ENCODE results near the gene ZNF407.

ZNF407 gene

DNA sequence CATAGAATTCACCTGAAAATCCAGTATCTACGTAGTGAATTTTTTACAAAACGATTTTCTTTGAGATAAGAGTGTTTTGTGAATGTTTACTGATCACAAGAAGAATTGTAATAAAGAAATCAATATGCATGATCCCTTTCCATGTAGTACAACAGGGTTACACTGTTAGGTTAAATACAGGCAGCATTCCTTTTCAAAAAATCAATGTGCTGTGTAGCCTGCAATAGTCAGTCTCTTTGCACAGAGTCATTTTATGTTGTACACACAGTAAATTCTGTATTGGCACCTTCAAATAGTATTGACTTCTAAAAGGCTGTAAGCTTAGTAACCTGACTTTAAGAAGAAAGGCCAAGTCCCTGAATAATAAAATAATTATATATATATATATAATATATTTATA, 63.3 kb downstream of the ZNF407 start:
- no peak overlapping the region for H3K4me3 ChIP-seq (ENCODE audit: low read depth, low read length)
- DNase-seq (ENCODE audit: low read depth), result no peak
- TF ChIP-seq, protein P1, sequence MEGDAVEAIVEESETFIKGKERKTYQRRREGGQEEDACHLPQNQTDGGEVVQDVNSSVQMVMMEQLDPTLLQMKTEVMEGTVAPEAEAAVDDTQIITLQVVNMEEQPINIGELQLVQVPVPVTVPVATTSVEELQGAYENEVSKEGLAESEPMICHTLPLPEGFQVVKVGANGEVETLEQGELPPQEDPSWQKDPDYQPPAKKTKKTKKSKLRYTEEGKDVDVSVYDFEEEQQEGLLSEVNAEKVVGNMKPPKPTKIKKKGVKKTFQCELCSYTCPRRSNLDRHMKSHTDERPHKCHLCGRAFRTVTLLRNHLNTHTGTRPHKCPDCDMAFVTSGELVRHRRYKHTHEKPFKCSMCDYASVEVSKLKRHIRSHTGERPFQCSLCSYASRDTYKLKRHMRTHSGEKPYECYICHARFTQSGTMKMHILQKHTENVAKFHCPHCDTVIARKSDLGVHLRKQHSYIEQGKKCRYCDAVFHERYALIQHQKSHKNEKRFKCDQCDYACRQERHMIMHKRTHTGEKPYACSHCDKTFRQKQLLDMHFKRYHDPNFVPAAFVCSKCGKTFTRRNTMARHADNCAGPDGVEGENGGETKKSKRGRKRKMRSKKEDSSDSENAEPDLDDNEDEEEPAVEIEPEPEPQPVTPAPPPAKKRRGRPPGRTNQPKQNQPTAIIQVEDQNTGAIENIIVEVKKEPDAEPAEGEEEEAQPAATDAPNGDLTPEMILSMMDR (IDR thresholded peaks at IDR 0.05; ENCODE audit: insufficient read depth, low read depth, low read length, missing control alignments), result no peak

- TF ChIP-seq, protein P1 (IDR thresholded peaks at IDR 0.05; ENCODE audit: insufficient read depth, low read depth, low read length, missing control alignments), result no peak
- no peak for DNase-seq (ENCODE audit: low read depth)
- H3K4me3 ChIP-seq (ENCODE audit: low read depth, low read length), result no peak overlapping the region
Observed at GRCh38 chr18:74661691-74662090, 64.0 kb downstream of the ZNF407 start.

- TF ChIP-seq, protein P1 (IDR thresholded peaks at IDR 0.05; ENCODE audit: insufficient read depth, low read depth, low read length, missing control alignments), result no peak
- DNase-seq (ENCODE audit: low read depth), result no peak
- no peak overlapping the region for H3K4me3 ChIP-seq (ENCODE audit: low read depth, low read length)
Observed at GRCh38 chr18:74662622-74663021, 65.0 kb downstream of the ZNF407 start.

DNA sequence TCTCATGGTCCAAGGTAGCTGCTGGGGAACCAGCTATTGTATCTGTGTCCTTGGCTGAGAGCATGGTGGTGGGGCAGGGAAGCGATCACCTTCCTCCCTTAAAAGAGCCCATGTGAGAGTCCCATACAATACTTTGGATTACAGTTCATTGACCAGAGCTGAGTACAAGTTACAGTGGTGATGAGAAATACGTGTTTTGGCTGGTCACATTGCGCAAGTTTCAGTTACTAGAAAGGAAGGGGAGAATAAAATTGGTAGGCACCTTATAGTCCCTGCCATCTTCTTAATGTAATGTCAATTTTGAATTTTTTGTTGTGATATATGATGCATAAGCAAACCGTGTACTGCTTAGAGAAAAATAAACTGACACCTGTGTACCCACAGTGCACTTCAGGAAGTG, 67.7 kb downstream of the ZNF407 start:
- no peak overlapping the region for H3K4me3 ChIP-seq (ENCODE audit: low read depth, low read length)
- DNase-seq (ENCODE audit: low read depth), result no peak
- TF ChIP-seq, protein P1 (IDR thresholded peaks at IDR 0.05; ENCODE audit: insufficient read depth, low read depth, low read length, missing control alignments), result no peak

DNA sequence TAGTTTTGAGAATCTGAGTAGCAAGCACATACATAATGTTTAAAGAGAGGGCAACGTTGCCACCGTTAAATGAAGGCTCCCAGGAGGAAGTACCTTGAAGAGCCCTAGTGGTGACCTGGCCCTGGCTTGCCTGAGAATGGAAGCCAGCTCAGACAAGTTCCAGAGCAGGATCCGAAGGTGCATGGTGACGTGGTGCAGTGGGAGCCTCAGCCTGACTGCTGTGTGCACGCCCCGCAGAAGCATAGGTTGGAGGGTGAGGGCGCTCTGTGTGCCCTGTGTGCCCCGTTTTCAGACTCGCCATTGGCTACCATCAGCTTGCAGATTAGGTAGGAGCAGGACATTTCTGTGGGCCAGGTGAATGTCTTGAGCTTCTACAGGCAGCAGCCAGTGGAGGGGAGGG, 68.2 kb downstream of the ZNF407 start:
- TF ChIP-seq, protein P1 (IDR thresholded peaks at IDR 0.05; ENCODE audit: insufficient read depth, low read depth, low read length, missing control alignments), result no peak
- DNase-seq (ENCODE audit: low read depth), result no peak
- H3K4me3 ChIP-seq (ENCODE audit: low read depth, low read length), result no peak overlapping the region

- H3K4me3 ChIP-seq (ENCODE audit: low read depth, low read length), result no peak overlapping the region
- TF ChIP-seq, protein P1 (IDR thresholded peaks at IDR 0.05; ENCODE audit: insufficient read depth, low read depth, low read length, missing control alignments), result no peak
- no peak for DNase-seq (ENCODE audit: low read depth)
Observed at GRCh38 chr18:74669136-74669798, 71.6 kb downstream of the ZNF407 start.

DNA sequence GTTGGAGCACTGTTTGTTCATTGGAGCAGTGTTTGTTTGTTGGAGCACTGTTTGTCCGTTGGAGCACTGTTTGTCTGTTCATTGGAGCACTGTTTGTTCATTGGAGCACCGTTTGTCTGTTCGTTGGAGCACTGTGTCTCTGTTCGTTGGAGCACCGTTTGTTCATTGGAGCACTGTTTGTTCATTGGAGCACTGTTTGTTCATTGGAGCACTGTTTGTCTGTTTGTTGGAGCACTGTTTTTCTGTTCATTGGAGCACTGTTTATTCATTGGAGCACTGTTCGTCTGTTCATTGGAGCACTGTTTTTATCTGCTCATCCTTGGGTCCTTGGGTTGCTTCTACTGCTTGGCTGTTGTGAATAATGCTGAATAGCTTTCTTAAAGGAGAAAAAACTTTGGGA, 74.7 kb downstream of the ZNF407 start:
- H3K4me3 ChIP-seq (ENCODE audit: low read depth, low read length), result no peak overlapping the region
- no peak for DNase-seq (ENCODE audit: low read depth)
- TF ChIP-seq, protein P1 (IDR thresholded peaks at IDR 0.05; ENCODE audit: insufficient read depth, low read depth, low read length, missing control alignments), result no peak
